HG03460 (cell line): ENCODE results near the gene DNAJC12.
"Not testable (repeated sequence)": the region's sequence is repeated elsewhere in the genome, so short reads cannot be mapped to it uniquely, and the experiment has no call there.

ENCODE experiments used
- ATAC-seq: cut with Tn5 transposase; IDR thresholded peaks from one replicate; pipeline ENCODE4 v1.9.1; 2021; ENCODE audit not compliant: unreplicated experiment

The DNAJC12 gene

DNA sequence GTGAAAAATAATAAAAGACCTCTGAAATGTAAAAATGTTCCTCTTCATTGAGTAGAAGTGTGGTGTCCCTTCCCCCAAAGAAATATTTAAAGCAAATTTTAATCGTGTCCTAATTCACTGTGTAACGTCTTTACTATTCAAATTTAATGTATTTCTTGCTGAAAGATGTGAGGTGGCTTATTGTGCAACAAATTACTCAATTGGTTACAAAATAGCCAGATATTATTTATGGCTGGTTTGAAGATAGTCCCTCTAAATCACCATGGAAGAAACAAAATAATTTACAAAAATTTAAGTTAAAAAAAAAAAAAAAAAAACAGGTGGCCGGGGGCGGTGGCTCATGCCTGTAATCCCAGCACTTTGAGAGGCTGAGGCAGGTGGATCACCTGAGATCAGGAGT lies 43.7 kb downstream of the DNAJC12 start:
- ATAC-seq: no peak

- no peak for ATAC-seq
Observed at GRCh38 chr10:67793313-67793712, 44.7 kb downstream of the DNAJC12 start.

- ATAC-seq: no peak
Observed at GRCh38 chr10:67792653-67793052, 45.3 kb downstream of the DNAJC12 start.

DNA sequence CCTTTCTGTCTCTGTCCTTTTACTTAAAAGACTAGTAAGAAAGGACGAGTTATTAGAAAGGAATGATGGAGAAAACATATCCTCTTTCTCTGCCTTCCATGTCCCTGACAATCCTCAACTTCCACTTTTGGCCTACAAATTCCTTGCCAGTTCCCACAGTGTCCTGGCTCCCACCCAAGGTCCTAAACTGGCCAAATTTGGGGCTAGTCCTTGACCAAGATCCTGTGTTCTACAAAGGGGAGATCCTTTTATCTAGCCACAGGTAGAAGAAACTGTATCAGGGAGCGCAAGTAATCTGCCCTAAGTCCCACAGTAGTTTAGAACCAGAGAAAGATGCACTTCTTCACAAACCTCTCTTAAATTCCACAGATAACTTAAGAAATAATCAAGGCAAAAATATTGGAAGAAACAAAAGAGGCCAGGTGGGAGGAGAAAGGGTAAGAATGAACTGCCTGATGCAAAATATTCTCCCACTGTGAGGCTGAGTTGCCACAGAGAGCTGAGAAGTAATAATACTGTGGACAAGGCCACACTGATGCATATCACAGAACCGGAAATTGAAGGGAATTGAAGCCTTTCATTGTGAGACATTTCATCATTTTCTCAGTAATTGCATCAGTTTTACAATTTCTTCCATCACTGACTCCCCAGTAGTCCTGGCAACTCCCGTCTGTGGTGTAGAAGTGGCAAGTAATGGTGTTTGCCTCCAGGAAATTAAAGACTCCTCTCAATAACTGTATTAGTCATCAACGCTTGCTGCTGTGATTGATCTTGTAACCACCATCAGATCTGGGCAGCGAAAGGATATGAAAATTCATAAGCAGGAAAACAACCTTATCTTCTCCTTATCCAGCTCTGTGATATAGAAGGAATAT lies 47.2 kb downstream of the DNAJC12 start:
- no peak for ATAC-seq

GRCh38 chr10:67789769-67790168 lies 48.2 kb downstream of the DNAJC12 start:
- no peak for ATAC-seq

DNA sequence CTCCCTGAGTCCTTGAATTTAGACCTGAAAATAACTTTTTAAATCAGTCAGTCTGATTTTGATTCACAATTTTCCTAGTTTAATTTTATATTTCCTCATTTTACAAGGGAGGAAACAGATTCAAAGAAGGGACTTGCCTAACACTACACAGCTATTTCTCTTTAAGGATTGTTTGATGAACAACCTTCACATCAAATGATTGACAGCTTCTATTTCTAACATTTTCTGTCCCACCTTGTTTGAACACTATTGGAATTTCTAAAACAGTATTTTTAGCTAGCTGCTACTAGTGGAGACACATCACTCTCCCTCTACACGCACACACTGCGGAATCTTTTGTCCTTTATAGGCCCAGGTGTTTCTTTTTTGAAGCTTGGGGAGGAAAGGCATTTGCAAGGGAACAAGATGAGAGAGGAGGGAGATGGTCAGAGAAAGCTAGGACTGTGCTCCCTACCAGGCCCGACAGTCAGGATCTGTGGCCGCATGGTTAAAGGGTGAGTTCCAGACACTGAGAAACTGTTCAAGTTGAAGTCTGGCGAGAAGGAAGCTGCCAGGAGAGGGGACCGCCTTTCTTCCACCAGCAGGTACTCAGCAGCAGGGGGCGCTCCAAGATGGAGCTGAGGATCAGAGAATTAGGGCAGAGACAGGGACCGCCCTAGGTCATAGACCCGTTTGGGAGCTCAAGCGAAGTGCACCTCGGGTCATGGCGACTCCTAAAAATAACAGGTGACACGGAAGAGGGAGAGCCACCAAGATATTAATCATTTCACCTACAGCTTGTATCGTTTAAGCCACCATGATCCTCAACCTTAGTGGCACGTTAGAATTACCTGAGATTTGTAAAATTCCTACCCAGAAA lies 49.7 kb downstream of the DNAJC12 start:
- peak; percentile 76 for ATAC-seq

GRCh38 chr10:67785098-67785497 lies 52.9 kb downstream of the DNAJC12 start:
- ATAC-seq: no peak

DNA sequence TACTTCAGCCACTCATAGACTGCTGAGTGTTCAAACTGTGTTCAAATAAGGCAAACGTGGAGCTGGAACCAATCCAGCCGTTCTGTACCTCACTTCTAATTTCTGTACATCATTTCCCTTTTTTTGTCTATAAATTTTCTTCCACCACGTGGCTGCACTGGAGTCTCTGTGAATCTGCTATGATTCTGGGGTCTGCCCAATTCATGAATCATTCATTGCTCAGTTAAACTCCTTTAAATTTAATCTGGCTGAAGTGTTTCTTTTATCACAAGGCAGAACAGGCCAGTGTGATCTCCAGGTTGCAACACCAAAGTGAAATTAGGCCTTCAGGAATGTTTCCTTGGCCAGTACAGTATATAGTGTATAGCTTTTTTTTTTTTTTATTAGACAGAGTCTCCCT lies 53.5 kb downstream of the DNAJC12 start:
- no peak for ATAC-seq

DNA sequence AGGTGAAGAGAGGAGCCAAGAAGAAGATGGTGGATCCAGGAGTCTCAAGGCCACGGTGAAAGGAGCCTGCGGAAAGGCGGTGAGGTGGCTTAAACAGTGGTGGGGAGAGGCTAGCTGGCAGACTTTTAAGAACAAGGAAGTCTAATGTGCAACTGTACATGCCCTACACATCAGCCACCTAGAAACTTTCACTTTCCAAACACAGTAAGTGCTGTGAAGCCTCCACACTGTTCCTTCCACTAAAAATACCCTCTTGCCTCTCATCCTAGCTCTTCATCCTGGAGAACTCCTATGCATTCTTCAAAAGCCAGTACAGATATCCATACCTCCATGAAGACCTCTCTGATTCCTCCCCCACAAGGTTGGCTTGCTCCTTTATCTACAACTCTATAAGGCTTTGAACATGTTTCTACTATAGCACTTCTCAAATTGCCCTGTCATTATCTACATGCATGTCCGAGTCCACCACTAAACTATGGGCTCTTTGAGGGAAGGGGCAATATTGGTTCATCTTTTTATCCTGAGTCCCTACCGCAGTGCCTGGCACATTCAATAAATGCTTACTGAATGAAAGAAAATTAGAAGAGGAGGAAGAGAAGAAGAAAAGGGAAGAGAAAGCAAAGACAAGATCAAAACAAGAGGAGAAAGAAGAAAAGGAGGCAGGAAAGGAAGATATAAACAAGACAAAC lies 54.2 kb downstream of the DNAJC12 start:
- no peak for ATAC-seq

DNA sequence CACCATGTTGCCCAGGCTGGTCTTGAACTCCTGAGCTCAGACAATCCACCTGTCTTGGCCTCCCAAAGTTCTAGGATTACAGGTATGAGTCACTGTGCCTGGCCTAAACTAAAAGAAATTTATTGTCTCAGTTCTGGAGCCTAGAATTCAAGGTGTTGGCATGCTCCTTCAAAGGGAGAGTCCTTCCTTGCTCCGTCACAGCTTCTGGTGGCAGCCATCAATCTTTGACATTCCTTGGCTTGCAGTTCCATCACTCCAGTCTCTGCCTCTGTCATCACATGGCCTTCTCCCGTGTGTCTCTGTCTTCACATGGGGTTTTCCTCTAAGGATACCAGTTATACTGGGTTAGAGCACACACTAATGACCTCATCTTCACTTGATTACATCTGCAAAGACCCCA lies 55.5 kb downstream of the DNAJC12 start:
- no peak for ATAC-seq

DNA sequence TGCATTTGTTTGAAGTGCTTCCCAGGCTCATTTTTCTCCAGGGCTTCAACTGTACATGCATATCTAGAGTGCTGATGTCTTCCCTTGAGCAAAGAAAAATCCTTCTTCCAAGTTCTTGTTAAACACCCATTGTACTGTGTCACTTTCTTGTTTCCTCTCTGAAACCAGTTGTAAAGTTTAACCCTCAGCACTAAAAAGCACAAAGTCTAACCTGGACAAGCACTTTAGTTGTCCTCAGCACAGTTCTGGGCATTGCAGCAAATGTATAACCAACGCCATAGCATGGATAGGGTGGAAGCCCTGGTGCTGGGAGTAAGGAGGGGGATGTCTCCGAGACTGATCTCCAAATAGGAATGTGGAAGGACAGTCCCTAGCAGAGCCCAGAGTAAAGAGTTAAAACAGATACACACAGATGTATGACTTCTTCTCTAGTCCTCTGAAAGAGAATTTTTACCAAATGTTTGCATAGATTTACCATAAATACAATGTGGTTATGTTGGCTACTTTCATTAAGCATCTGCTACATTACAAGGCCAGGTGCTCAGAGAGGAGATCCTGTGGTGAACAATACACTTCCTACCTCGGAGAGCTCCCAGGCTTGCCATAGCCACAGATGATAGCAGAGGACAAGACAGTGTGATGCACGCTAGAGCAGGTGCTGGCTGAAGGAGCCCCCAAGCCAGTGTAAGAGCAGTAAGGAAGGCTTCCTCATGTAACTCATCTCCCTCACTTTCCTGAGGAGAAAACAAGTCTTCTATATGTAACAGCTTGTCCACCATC lies 57.0 kb downstream of the DNAJC12 start:
- ATAC-seq: peak; percentile 87

DNA sequence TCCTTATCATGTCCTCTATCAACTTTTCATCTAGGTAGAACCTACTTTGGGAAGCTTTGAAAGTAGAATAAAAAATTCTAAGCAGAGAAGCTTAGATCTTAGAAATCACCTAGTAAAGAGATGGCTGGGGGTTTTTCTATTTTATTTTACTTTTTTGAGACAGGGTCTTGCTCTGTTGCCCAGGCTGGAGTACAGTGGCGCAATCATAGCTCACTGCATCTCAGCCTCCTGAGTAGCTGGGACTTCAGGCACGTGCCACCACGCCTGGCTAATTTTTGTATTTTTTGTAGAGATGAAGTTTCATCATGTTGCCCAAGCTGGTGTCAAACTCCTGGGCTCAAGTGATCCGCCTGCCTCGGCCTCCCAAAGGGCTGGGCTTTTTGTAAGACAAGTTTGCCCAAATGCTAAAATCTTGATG lies 57.8 kb downstream of the DNAJC12 start:
- not testable (repeated sequence) for ATAC-seq

- peak; percentile 28 for ATAC-seq
Observed at GRCh38 chr10:67779465-67780203, 58.4 kb downstream of the DNAJC12 start.

GRCh38 chr10:67776371-67776770 lies 61.6 kb downstream of the DNAJC12 start:
- ATAC-seq: no peak

- no peak for ATAC-seq
Observed at GRCh38 chr10:67775279-67775678, 62.7 kb downstream of the DNAJC12 start.

- peak; percentile 95 for ATAC-seq
Observed at GRCh38 chr10:67772894-67773511, 65.0 kb downstream of the DNAJC12 start.

DNA sequence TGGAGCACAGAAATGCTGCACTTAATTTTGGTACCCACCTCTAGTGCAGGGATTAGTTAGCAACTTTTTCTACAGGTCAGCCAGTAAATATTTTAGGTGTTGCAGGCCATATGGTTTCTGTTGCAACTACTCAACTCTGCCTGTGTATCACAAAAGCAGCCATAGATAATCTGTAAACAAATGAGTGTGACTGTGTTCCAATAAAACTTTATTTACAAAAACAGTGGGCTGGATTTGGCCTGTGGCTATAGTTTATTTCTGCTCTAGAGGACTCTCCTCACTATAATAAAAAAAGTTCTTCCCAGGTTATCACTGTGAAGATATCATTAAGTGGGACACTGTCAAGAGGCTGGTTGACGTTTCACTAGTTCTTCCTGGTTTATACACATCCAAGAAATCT lies 65.8 kb downstream of the DNAJC12 start:
- no peak for ATAC-seq

DNA sequence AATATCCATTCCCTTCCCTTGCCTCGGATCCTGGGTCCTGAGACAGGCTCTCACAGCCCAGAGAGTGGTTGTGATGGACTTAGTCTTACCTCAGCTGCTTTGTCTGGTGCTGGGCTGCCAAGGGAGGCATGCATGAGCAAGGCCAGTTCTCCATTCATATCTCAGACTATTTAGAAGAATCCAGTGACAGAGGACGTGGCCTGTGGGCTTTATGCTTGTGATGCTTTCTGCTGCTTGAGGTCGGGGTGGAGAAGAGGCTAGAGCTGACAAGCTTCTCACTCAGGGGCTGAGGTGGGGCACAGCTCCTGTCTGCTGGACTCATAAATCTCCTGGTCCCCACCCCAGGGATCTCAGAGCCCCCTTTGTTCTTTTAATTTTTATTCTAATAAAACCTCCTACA lies 66.8 kb downstream of the DNAJC12 start:
- ATAC-seq: peak; percentile 13

DNA sequence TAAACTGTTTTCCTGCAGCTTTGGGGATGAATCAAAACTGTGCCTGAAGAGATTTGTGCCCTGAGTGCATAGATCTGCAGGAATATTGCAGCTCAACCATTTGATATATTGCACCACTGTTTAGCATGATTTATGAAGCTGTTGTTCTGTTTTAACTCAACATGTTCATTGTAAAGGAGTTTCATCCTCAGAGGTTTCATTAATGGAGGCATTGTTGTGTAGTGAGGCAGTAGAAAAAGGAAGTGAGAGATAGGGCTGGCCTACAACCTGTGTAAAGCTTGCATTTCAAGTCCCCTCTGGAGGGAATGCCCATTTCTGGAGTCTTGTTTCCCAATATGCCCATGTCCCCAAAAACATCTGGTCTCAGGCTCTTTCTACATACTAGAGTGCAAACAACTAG lies 67.5 kb downstream of the DNAJC12 start:
- ATAC-seq: peak; percentile 65
